Measurements from ENCODE around the gene TLE4. TPM values are rescaled to one million over a fixed set of nuclear protein-coding genes. Genes with fewer than 3 reads are reported as not detected.

Gene TLE4
- total RNA-seq, 1 donor from 2014 or later: 62.6 TPM

- Mint-ChIP-seq H3K4me3 (no peak overlapping the region), H3K27ac (no peak overlapping the region), H3K36me3 (ENCODE audit: low read depth) (no peaks in the 10 kb centered on the region), H3K27me3 (no peaks in the 10 kb centered on the region), H3K4me1 (no peaks in the 10 kb centered on the region), H3K9me3 (peaks cover 3% of the 10 kb centered on the region)
- POLR2A ChIA-PET: no interaction called here
- no peak for TF ChIP-seq CTCF (IDR thresholded peaks at IDR 0.05)
- no peak for ATAC-seq (ENCODE audit: low read depth)
- CTCF ChIA-PET: interaction anchor here (3.2 kb wide), 1 partner anchor 419 kb away, joined by 15 read pairs; no protein-coding TSS in a partner anchor
- DNase-seq: no peak
- intact Hi-C loops (cut with micrococcal nuclease): no loop called here
Observed at GRCh38 chr9:79756414-79756813, 184.6 kb downstream of the TLE4 start.

GRCh38 chr9:79757074-79757473, 185.3 kb downstream of the TLE4 start:
- H3K27me3 Mint-ChIP-seq: no peaks in the 10 kb centered on the region
- intact Hi-C loops (cut with micrococcal nuclease): no loop called here
- no peak overlapping the region for H3K27ac Mint-ChIP-seq
- no peaks in the 10 kb centered on the region for H3K9me3 Mint-ChIP-seq
- no peak for TF ChIP-seq CTCF (IDR thresholded peaks at IDR 0.05)
- ATAC-seq (ENCODE audit: low read depth) (no peak), DNase-seq (no peak)
- no peak overlapping the region for H3K4me3 Mint-ChIP-seq
- ChIA-PET CTCF (interaction anchor here (1.9 to 3.2 kb wide), 2 partner anchors 190 to 419 kb away, joined by 4 to 15 read pairs; no protein-coding TSS in a partner anchor), POLR2A (no interaction called here)
- H3K4me1 Mint-ChIP-seq: no peaks in the 10 kb centered on the region
- H3K36me3 Mint-ChIP-seq (ENCODE audit: low read depth): no peaks in the 10 kb centered on the region

- H3K27ac Mint-ChIP-seq: no peak overlapping the region
- H3K27me3 Mint-ChIP-seq: no peaks in the 10 kb centered on the region
- DNase-seq (no peak), ATAC-seq (ENCODE audit: low read depth) (no peak)
- H3K4me3 Mint-ChIP-seq: no peak overlapping the region
- H3K36me3 Mint-ChIP-seq (ENCODE audit: low read depth): no peaks in the 10 kb centered on the region
- CTCF ChIA-PET: interaction anchor here (0.6 to 3.2 kb wide), 8 partner anchors 17 to 418 kb away, joined by 3 to 15 read pairs (median 3); no protein-coding TSS in a partner anchor
- H3K4me1 Mint-ChIP-seq: no peaks in the 10 kb centered on the region
- no peaks in the 10 kb centered on the region for H3K9me3 Mint-ChIP-seq
- POLR2A ChIA-PET: no interaction called here
- intact Hi-C loops (cut with micrococcal nuclease): loop anchor here (1.0 to 2.0 kb wide), 5 partner anchors 55 to 417 kb away; no protein-coding TSS in a partner anchor
- TF ChIP-seq CTCF (IDR thresholded peaks at IDR 0.05): no peak
Observed at GRCh38 chr9:79757881-79758669, 186.3 kb downstream of the TLE4 start.

- Mint-ChIP-seq H3K4me1 (no peaks in the 10 kb centered on the region), H3K27me3 (no peaks in the 10 kb centered on the region), H3K36me3 (ENCODE audit: low read depth) (no peaks in the 10 kb centered on the region), H3K4me3 (no peak overlapping the region), H3K27ac (no peak overlapping the region), H3K9me3 (no peaks in the 10 kb centered on the region)
- ChIA-PET POLR2A (no interaction called here), CTCF (interaction anchor here (1.7 kb wide), 1 partner anchor 415 kb away, joined by 4 read pairs; no protein-coding TSS in a partner anchor)
- intact Hi-C loops (cut with micrococcal nuclease): loop anchor here (2.0 kb wide), 2 partner anchors 53 to 125 kb away; no protein-coding TSS in a partner anchor
- ATAC-seq (ENCODE audit: low read depth): no peak
- no peak for DNase-seq
- no peak for TF ChIP-seq CTCF (IDR thresholded peaks at IDR 0.05)
Observed at GRCh38 chr9:79759460-79759859, 187.7 kb downstream of the TLE4 start.

GRCh38 chr9:79762070-79762469, 190.3 kb downstream of the TLE4 start:
- H3K4me3 Mint-ChIP-seq: no peak overlapping the region
- H3K9me3 Mint-ChIP-seq: no peaks in the 10 kb centered on the region
- no peaks in the 10 kb centered on the region for H3K36me3 Mint-ChIP-seq (ENCODE audit: low read depth)
- TF ChIP-seq CTCF (IDR thresholded peaks at IDR 0.05): no peak
- CTCF ChIA-PET: no interaction called here
- DNase-seq (no peak), ATAC-seq (ENCODE audit: low read depth) (no peak)
- intact Hi-C loops (cut with micrococcal nuclease): no loop called here
- no peak overlapping the region for H3K27ac Mint-ChIP-seq
- POLR2A ChIA-PET: no interaction called here
- no peaks in the 10 kb centered on the region for H3K27me3 Mint-ChIP-seq
- H3K4me1 Mint-ChIP-seq: no peaks in the 10 kb centered on the region

Data from activated B cell treated with CpG ODN at 0.5 μM for 24 hours (primary cell).